Liver (tissue), 9 donors: ENCODE results near the gene LRRC46. TPM values are rescaled to one million over a fixed set of nuclear protein-coding genes. Genes with fewer than 3 reads are reported as not detected.
A peak's percentile ranks its signal among the peaks of the same experiment; 100 is the strongest.

ENCODE experiments used
- DNase-seq: peaks from one replicate; pipeline ENCODE4 v3.0.0-alpha.2; 2017; ENCODE audit warnings: low spot score
- H3K27ac ChIP-seq, 2 donors: one replicate each; pipeline ENCODE4 v1.7.0; 2013; ENCODE audit warnings: inconsistent platforms in 2 of 2, low read length in 2 of 2, control low read depth in 1 of 2, low read depth in 1 of 2, mild to moderate bottlenecking in 1 of 2
- H3K27me3 ChIP-seq, 4 donors: one replicate each; pipeline versions ENCODE4 v1.6.1 to v1.7.0; 2013; ENCODE audit warnings: low read length in 3 of 4, inconsistent platforms in 1 of 4, mild to moderate bottlenecking in 1 of 4, moderate library complexity in 1 of 4; ENCODE audit not compliant: control insufficient read depth in 4 of 4, insufficient read depth in 4 of 4
- H3K36me3 ChIP-seq, 4 donors: one replicate each; pipeline versions ENCODE4 v1.6.1 to v1.7.0; 2013; ENCODE audit warnings: low read length in 3 of 4, mild to moderate bottlenecking in 3 of 4, low read depth in 1 of 4, moderate library complexity in 1 of 4; ENCODE audit not compliant: control insufficient read depth in 4 of 4, insufficient read depth in 3 of 4
- H3K4me1 ChIP-seq, 4 donors: one replicate each; pipeline versions ENCODE4 v1.6.1 to v1.7.0; 2013; ENCODE audit warnings: low read length in 3 of 4, mild to moderate bottlenecking in 3 of 4, moderate library complexity in 1 of 4; ENCODE audit not compliant: control insufficient read depth in 4 of 4, insufficient read depth in 4 of 4
- H3K4me3 ChIP-seq, 3 donors: one replicate each; pipeline versions ENCODE4 v1.6.1 to v1.7.0; 2013; ENCODE audit warnings: low read length in 3 of 3, control low read depth in 1 of 3, low read depth in 1 of 3, mild to moderate bottlenecking in 1 of 3
- H3K9ac ChIP-seq, 2 donors: one replicate each; pipeline ENCODE4 v1.7.0; 2013; ENCODE audit warnings: low read length in 2 of 2, mild to moderate bottlenecking in 2 of 2, moderate library complexity in 2 of 2, control low read depth in 1 of 2, low read depth in 1 of 2
- H3K9me3 ChIP-seq, 4 donors: one replicate each; pipeline versions ENCODE4 v1.6.1 to v1.7.0; 2013; ENCODE audit warnings: low read length in 3 of 4; ENCODE audit not compliant: control insufficient read depth in 4 of 4
- EGR1 ChIP-seq, 2 donors: IDR thresholded peaks; 2 replicates each; pipeline ENCODE4 v1.6.1; 2016 to 2018; ENCODE audit warnings: antibody characterized with exemption in 2 of 2, low read depth in 2 of 2
- FOXA1 ChIP-seq: IDR thresholded peaks from 2 replicates; pipeline ENCODE4 v1.6.1; 2016; ENCODE audit warnings: antibody characterized with exemption
- FOXA2 ChIP-seq: IDR thresholded peaks from 2 replicates; pipeline ENCODE4 v1.6.1; 2016; ENCODE audit warnings: antibody characterized with exemption
- GABPA ChIP-seq, 2 donors: IDR thresholded peaks in 1 of 2; conservative IDR thresholded peaks in 1 of 2; 2 replicates each; pipeline ENCODE4 v1.6.1; 2016; ENCODE audit warnings: antibody characterized with exemption in 2 of 2, mild to moderate bottlenecking in 1 of 2, moderate library complexity in 1 of 2
- HNF4A ChIP-seq, 2 donors: conservative IDR thresholded peaks; 2 replicates each; pipeline ENCODE4 v1.6.1; 2016; ENCODE audit warnings: antibody characterized with exemption in 2 of 2, mild to moderate bottlenecking in 2 of 2
- HNF4G ChIP-seq: IDR thresholded peaks from 2 replicates; pipeline ENCODE4 v1.6.1; 2016; ENCODE audit warnings: antibody characterized with exemption
- JUND ChIP-seq, 2 donors: IDR thresholded peaks; 2 replicates each; pipeline ENCODE4 v1.6.1; 2016; ENCODE audit warnings: antibody characterized with exemption in 2 of 2
- MAX ChIP-seq: IDR thresholded peaks from 2 replicates; pipeline ENCODE4 v1.6.1; 2016; ENCODE audit warnings: antibody characterized with exemption
- NR2F2 ChIP-seq: IDR thresholded peaks from 2 replicates; pipeline ENCODE4 v1.6.1; 2016; ENCODE audit warnings: antibody characterized with exemption
- RAD21 ChIP-seq, 2 donors: IDR thresholded peaks; 2 replicates each; pipeline ENCODE4 v1.6.1; 2016; ENCODE audit warnings: antibody characterized with exemption in 2 of 2, mild to moderate bottlenecking in 2 of 2
- RXRA ChIP-seq, 2 donors: IDR thresholded peaks; 2 replicates each; pipeline ENCODE4 v1.6.1; 2017 to 2018; ENCODE audit warnings: antibody characterized with exemption in 2 of 2, mild to moderate bottlenecking in 1 of 2
- SP1 ChIP-seq: IDR thresholded peaks from 2 replicates; pipeline ENCODE4 v1.6.1; 2018; ENCODE audit warnings: antibody characterized with exemption, mild to moderate bottlenecking
- TAF1 ChIP-seq: conservative IDR thresholded peaks from 2 replicates; pipeline ENCODE4 v1.6.1; 2016; ENCODE audit warnings: antibody characterized with exemption, mild to moderate bottlenecking
- YY1 ChIP-seq: IDR thresholded peaks from 2 replicates; pipeline ENCODE4 v1.6.1; 2016; ENCODE audit warnings: antibody characterized with exemption, mild to moderate bottlenecking
- WGBS: extraction: QIAGEN DNeasy Blood & Tissue Kit; methylation state at CpG from one replicate; pipeline ENCODE4 v1.1.7; 2013; 5-methylcytosine and 5-hydroxymethylcytosine counted together
- polyA plus RNA-seq, 2 donors: library from polyadenylated mRNA; stranded (reverse) in 1 of 2; unstranded in 1 of 2; fragments of 200-250 nt in 1 of 2; fragments of >200 nt in 1 of 2; fragmentation: Nextera tagmentation in 1 of 2; extraction: Ambion mirVana in 1 of 2; gene quantifications; one replicate each; pipeline versions ENCODE4 v1.2.1 to v1.2.3, GENCODE V29; 2013 to 2015
- total RNA-seq, 2 donors: library from RNA; depleted of rRNA; stranded (reverse); fragments of >200 nt; gene quantifications; one replicate each; pipeline ENCODE4 v1.2.3, GENCODE V29; 2014
- TF ChIP-seq, protein P1 (sequence below): IDR thresholded peaks from 2 replicates; pipeline ENCODE4 v1.6.1; 2016; ENCODE audit warnings: antibody characterized with exemption
- TF ChIP-seq, protein P2 (sequence below): IDR thresholded peaks from 2 replicates; pipeline ENCODE4 v1.6.1; 2016; ENCODE audit warnings: antibody characterized with exemption, mild to moderate bottlenecking
- TF ChIP-seq, protein P3 (sequence below): IDR thresholded peaks from 2 replicates; pipeline ENCODE4 v1.6.1; 2016; ENCODE audit warnings: antibody characterized with exemption
- TF ChIP-seq, protein P4 (sequence below): fragments of 150-350 bp; IDR thresholded peaks from 2 replicates; pipeline ENCODE4 v1.5.1; 2017; ENCODE audit warnings: improper control_type of control experiment, low read depth, low read length; ENCODE audit not compliant: missing input control
- donor health status: healthy.
- donor health status: healthy.
- donor health status: healthy.
- donor health status: healthy.
- donor health status: healthy.

LRRC46 gene
- total and polyA plus RNA-seq, 4 donors, result under 0.01 to 0.43 (median 0.32) TPM

DNA sequence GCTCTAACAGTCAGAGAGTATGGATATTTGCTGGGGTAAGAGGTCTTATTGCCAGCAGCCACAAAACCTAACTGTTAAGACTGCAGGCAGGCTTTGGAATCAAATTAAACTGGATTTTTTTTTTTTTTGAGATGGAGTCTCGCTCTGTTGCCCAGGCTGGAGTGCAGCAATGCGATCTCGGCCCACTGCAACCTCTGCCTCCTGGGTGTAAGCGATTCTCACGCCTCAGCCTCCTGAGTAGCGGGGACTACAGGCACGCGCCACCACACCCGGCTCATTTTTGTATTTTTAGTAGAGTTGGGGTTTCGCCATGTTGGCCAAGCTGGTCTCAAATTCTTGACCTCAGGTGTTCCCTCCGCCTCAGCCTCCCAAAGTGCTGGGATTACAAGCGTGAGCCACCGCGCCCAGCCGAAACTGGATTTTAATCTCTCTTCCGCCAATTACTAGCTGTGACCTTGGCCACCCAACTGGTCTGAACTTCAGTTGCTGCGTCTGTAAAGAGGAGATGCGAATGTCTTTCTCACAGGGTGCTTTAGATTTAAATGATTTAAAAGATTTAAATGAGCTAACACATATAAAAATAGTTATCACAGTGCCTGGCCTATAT is 971 bp upstream of the LRRC46 start:
- Histone ChIP-seq H3K27ac (peak overlapping the region; percentile 67 to 78), H3K9me3 (no peaks in the 10 kb centered on the region), H3K27me3 (no peaks in the 10 kb centered on the region), H3K9ac (peak overlapping the region; percentile 79 to 82), H3K4me1 (peaks cover 7 to 27% (median 23%) of the 10 kb centered on the region in 4 donors), H3K36me3 (peaks cover 9 to 21% (median 14%) of the 10 kb centered on the region in 4 donors), H3K4me3 (peak overlapping the region; percentile 63 to 100 (median 99))
- WGBS, result 67% methylated on average over 18 of the region's 18 CpGs
- DNase-seq, result no peak
- no peak for TF ChIP-seq RXRA (IDR thresholded peaks at IDR 0.05)

DNA sequence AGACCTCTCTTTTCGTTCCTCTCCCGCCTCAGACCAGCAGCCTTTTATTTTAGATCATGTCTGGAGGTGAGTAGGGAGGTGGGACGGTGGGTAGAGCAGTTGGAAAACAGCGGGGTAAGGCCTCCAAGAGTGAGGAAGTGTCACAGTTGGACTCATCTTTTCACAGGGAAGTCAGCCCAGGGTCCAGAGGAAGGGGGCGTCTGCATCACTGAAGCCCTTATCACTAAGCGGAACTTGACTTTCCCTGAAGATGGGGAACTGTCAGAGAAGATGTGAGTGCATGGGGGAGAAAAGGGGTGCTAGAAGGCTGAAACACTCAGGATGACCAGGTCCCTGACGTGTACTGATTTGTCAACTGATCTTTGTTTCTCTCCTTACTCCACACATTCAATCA is 461 bp downstream of the LRRC46 start:
- H3K4me1 ChIP-seq, result peaks cover 7 to 27% (median 23%) of the 10 kb centered on the region in 4 donors

More for the DNA sequence above, 461 bp downstream of the LRRC46 start:
- Histone ChIP-seq H3K9ac (no peak overlapping the region), H3K27ac (peak overlapping the region in 1 of 2 donors; percentile 38), H3K9me3 (no peaks in the 10 kb centered on the region), H3K4me3 (peak overlapping the region; percentile 50 to 99 (median 63)), H3K27me3 (no peaks in the 10 kb centered on the region), H3K36me3 (peaks cover 4 to 21% (median 8%) of the 10 kb centered on the region in 4 donors)
- DNase-seq, result no peak
- 10% methylated on average over 7 of the region's 7 CpGs for WGBS
- TF ChIP-seq, protein P1, sequence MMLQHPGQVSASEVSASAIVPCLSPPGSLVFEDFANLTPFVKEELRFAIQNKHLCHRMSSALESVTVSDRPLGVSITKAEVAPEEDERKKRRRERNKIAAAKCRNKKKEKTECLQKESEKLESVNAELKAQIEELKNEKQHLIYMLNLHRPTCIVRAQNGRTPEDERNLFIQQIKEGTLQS, result no peak
- TF ChIP-seq, protein P2, sequence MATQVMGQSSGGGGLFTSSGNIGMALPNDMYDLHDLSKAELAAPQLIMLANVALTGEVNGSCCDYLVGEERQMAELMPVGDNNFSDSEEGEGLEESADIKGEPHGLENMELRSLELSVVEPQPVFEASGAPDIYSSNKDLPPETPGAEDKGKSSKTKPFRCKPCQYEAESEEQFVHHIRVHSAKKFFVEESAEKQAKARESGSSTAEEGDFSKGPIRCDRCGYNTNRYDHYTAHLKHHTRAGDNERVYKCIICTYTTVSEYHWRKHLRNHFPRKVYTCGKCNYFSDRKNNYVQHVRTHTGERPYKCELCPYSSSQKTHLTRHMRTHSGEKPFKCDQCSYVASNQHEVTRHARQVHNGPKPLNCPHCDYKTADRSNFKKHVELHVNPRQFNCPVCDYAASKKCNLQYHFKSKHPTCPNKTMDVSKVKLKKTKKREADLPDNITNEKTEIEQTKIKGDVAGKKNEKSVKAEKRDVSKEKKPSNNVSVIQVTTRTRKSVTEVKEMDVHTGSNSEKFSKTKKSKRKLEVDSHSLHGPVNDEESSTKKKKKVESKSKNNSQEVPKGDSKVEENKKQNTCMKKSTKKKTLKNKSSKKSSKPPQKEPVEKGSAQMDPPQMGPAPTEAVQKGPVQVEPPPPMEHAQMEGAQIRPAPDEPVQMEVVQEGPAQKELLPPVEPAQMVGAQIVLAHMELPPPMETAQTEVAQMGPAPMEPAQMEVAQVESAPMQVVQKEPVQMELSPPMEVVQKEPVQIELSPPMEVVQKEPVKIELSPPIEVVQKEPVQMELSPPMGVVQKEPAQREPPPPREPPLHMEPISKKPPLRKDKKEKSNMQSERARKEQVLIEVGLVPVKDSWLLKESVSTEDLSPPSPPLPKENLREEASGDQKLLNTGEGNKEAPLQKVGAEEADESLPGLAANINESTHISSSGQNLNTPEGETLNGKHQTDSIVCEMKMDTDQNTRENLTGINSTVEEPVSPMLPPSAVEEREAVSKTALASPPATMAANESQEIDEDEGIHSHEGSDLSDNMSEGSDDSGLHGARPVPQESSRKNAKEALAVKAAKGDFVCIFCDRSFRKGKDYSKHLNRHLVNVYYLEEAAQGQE, result no peak
- TF ChIP-seq RXRA (IDR thresholded peaks at IDR 0.05) (no peak), YY1 (no peak), JUND (IDR thresholded peaks at IDR 0.05) (no peak), RAD21 (IDR thresholded peaks at IDR 0.05) (no peak), HNF4G (no peak), FOXA2 (no peak), GABPA (IDR thresholded peaks at IDR 0.05 in 1 of 2, conservative IDR thresholded peaks at IDR 0.05 in 1 of 2) (no peak), HNF4A (conservative IDR thresholded peaks at IDR 0.05) (no peak), MAX (no peak), NR2F2 (no peak), FOXA1 (no peak), TAF1 (no peak), EGR1 (IDR thresholded peaks at IDR 0.05; ENCODE audit: low read depth in 2 of 2) (no peak), SP1 (no peak)
- TF ChIP-seq, protein P3, sequence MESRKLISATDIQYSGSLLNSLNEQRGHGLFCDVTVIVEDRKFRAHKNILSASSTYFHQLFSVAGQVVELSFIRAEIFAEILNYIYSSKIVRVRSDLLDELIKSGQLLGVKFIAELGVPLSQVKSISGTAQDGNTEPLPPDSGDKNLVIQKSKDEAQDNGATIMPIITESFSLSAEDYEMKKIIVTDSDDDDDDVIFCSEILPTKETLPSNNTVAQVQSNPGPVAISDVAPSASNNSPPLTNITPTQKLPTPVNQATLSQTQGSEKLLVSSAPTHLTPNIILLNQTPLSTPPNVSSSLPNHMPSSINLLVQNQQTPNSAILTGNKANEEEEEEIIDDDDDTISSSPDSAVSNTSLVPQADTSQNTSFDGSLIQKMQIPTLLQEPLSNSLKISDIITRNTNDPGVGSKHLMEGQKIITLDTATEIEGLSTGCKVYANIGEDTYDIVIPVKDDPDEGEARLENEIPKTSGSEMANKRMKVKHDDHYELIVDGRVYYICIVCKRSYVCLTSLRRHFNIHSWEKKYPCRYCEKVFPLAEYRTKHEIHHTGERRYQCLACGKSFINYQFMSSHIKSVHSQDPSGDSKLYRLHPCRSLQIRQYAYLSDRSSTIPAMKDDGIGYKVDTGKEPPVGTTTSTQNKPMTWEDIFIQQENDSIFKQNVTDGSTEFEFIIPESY, result no peak
- TF ChIP-seq, protein P4, sequence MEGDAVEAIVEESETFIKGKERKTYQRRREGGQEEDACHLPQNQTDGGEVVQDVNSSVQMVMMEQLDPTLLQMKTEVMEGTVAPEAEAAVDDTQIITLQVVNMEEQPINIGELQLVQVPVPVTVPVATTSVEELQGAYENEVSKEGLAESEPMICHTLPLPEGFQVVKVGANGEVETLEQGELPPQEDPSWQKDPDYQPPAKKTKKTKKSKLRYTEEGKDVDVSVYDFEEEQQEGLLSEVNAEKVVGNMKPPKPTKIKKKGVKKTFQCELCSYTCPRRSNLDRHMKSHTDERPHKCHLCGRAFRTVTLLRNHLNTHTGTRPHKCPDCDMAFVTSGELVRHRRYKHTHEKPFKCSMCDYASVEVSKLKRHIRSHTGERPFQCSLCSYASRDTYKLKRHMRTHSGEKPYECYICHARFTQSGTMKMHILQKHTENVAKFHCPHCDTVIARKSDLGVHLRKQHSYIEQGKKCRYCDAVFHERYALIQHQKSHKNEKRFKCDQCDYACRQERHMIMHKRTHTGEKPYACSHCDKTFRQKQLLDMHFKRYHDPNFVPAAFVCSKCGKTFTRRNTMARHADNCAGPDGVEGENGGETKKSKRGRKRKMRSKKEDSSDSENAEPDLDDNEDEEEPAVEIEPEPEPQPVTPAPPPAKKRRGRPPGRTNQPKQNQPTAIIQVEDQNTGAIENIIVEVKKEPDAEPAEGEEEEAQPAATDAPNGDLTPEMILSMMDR, result no peak
